ENCODE measurements around the gene C2orf15. TPM values are rescaled to one million over a fixed set of nuclear protein-coding genes. Genes with fewer than 3 reads are reported as not detected.

Gene C2orf15
- total RNA-seq, 2 donors from 2014 or later = 3.1 to 3.6 TPM

GRCh38 chr2:99200076-99200800, 58.7 kb downstream of the C2orf15 start:
- H3K9me3 ChIP-seq = no peaks in the 10 kb centered on the region
- H3K9ac ChIP-seq (ENCODE audit: low read depth in 2 of 2, low read length in 2 of 2) = no peak overlapping the region
- intact Hi-C loops (cut with DNase I) = no loop called here
- DNase-seq = no peak
- H3K27ac ChIP-seq = no peak overlapping the region
- H3K4me1 ChIP-seq = no peaks in the 10 kb centered on the region
- H3K36me3 ChIP-seq = peaks cover 4% of the 10 kb centered on the region
- no peak overlapping the region for H3K4me3 ChIP-seq
- no peaks in the 10 kb centered on the region for H3K27me3 ChIP-seq
- TF ChIP-seq, protein P1, sequence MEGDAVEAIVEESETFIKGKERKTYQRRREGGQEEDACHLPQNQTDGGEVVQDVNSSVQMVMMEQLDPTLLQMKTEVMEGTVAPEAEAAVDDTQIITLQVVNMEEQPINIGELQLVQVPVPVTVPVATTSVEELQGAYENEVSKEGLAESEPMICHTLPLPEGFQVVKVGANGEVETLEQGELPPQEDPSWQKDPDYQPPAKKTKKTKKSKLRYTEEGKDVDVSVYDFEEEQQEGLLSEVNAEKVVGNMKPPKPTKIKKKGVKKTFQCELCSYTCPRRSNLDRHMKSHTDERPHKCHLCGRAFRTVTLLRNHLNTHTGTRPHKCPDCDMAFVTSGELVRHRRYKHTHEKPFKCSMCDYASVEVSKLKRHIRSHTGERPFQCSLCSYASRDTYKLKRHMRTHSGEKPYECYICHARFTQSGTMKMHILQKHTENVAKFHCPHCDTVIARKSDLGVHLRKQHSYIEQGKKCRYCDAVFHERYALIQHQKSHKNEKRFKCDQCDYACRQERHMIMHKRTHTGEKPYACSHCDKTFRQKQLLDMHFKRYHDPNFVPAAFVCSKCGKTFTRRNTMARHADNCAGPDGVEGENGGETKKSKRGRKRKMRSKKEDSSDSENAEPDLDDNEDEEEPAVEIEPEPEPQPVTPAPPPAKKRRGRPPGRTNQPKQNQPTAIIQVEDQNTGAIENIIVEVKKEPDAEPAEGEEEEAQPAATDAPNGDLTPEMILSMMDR (IDR thresholded peaks at IDR 0.05) = no peak

Other genes with a start within 250 kb of the C2orf15 start
- gene CRACDL, start 205.5 kb upstream of the C2orf15 start, total RNA-seq = 10 to 100 TPM; 11.5 to 22.3 TPM
- gene TSGA10, start 13.2 kb downstream of the C2orf15 start, total RNA-seq = 1 to 10 TPM; 6.1 to 6.6 TPM
- gene LIPT1, start 13.3 kb downstream of the C2orf15 start, total RNA-seq = 1 to 10 TPM; 6.2 to 6.3 TPM
- gene MITD1, start 39.4 kb downstream of the C2orf15 start, total RNA-seq = 10 to 100 TPM; 24.6 to 25.3 TPM
- gene MRPL30, start 39.5 kb downstream of the C2orf15 start, total RNA-seq = 10 to 100 TPM; 25.9 to 26.9 TPM
- not detected for gene LYG2, start 114.0 kb downstream of the C2orf15 start, total RNA-seq
- 1 to 10 TPM in 1 of 2 donors, under 1 TPM in 1; 0.96 to 1.1 TPM for gene LYG1, start 159.5 kb downstream of the C2orf15 start, total RNA-seq
- 10 to 100 TPM; 25.9 to 26.2 TPM for gene TXNDC9, start 194.6 kb downstream of the C2orf15 start, total RNA-seq
- gene EIF5B, start 195.7 kb downstream of the C2orf15 start, total RNA-seq = 10 to 100 TPM; 27.1 to 40.5 TPM

All from colonic mucosa (tissue), 4 donors.